GM19468 (cell line): Measurements from ENCODE around the gene PCDHGC5.

Experiments used
- ATAC-seq: cut with Tn5 transposase; IDR thresholded peaks from one replicate; pipeline ENCODE4 v1.9.1; 2021; ENCODE audit warnings: mild to moderate bottlenecking, moderate library complexity, moderate number of reproducible peaks; ENCODE audit not compliant: unreplicated experiment; ENCODE audit errors: extremely low read depth

PCDHGC5 gene

DNA sequence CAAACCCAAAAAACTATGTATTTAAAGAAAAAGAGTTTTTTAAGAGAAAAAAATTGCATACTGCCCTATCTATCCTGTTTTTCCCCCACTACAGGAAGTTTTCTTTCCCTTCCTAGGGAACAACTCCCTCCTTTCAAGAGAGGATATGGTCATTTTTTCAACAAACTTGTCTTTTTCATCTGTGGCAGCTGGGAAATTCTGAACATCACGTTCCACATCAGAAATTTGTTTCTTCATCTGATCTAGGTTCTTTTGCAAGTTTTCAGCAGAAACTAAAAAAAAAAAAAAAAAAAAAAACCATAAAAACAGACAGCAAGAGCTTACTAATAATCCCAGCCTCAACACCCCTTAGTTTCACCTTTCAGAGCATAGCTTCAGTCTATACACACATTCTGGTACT, 38.5 kb downstream of the PCDHGC5 start:
- ATAC-seq, result no peak

DNA sequence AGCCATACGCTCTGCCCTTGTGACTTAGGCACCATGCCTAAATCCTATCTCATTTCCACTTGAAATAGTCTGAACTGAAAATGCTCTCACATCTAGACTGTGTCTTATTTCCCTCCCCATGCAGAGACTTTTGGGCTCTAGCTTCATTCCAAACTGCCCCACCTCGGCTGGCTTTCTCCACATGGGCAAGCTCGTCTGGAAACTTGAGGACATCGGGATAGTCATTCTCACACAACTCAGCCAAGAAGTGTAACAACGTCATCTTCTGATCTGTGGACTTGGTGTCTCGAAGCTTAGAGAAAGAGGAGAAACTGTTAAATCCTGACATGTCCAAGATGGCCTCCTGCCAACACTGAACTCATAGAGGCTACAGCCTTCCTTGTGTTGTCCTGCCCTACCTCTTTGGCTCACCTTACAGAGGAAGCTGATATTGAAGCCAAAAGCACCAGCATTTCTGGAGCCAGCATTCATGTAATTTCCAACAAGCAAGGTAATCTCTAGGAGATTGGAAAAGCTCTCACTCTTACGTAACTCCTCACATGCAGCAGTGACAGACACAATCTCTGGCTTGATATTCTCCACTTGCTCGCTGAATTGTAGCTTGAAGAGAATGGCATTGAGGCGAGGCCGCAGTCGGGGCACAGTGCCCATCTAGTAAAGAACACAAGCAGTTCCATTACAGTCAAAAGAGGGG, 39.6 kb downstream of the PCDHGC5 start:
- ATAC-seq, result no peak

DNA sequence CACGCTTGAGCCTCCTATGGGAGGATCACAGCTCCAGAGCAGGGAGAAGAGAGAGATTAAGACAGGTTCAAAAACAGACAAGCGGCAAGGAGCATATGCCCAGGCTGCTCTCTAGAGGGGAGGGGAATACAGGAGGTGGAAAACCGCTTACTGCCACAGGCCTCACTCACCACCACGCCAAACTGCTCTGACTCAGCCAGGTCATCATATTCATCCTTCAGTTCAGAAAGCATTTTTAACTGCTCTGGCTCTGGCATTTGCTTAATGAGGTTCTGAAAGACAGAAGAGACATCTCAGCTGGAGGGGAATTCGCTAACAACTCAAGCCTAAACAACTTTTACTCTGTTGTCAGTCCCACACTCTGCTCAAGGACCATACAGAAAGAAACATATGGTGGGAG, 40.1 kb downstream of the PCDHGC5 start:
- no peak for ATAC-seq

DNA sequence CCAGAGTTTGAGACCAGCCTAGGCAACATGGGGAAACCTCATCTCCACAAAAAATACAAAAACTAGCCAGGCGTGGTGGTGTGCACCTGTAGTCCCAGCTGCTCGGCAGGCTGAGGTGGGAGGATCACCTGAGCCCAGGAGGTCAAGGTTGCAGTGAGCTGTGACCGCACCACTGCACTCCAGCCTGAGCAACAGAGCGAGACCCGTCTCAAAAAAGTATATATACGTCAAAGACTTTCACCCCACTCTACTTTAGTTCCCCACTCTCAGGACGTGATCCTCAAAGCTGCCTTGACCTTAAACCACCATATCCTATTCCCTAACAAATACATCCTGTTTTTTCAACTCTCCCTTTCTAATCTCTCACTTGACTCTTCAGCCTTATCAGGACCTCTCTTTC, 41.0 kb downstream of the PCDHGC5 start:
- no peak for ATAC-seq

DNA sequence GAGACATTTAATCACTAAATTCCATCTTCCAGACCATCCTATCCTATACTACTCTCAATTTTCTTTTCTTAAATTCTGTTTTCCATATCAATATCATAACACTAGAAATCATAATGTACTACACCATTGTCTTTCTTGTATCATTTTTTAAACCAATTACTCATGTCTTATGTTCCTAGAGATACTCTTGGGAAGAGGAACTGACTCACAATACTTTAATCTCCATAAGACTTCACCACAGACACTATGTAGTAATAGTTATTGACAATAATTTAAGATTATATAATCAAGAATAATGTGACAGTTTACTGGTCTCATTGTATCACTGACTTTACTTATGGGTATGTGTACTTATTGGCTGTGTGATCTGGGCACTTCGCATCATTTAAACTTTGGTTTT, 43.8 kb downstream of the PCDHGC5 start:
- ATAC-seq, result no peak

DNA sequence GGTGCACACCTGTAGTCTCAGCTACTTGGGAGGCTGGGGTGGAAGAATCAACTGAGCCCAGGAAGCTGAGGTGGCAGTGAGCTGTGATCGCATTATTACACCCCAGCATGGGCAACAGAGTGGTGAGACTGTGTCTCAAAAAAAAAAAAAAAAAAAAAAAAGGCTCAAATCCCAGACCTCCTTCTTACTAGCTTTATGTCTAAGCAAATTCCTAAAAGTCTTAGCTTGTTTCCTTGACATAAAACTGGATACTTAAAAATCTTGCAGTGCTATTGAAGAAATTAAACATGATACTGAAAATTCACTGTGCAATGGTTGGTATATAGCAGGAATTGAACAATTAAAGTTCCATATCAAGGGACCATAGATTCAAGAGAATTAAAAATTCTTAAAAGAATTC, 45.0 kb downstream of the PCDHGC5 start:
- ATAC-seq, result no peak

DNA sequence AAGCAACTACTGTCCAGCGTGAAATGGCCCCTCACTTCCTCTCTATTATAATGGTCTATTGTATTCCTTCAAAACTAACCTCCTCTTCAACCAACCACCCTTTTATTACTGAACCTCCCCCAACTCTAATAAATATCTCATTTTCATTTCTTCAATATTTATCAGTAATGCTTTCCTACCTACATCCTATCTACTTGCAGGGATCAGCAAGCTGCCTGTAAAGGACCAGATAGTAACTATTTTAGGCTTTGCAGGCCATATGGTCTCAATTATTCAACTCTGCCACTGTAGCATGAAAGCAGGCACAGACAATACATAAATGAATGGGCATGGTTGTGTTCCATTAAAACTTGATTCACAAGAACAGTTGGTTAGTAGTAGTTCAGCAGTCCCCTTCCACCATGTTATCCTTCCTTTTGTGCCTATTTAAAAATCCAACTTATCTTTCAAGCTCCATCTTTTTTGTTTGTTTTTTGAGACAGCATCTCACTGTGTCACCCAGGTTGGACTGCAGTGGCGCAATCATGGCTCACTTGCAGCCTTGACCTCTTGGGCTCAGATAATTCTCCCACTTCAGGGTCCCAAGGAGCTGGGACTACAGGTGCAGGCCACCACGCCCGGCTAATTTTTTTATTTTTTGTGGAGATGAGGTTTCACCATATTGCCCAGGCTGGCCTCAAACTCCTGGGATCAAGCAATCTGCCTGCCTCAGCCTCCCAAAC, 45.8 kb downstream of the PCDHGC5 start:
- no peak for ATAC-seq
